DMS153 treated with DMSO at 0.1 percent for 48 hours (cell line): ENCODE measurements around the gene CAMK2G.

Source experiments
- DNase-seq: peaks from one replicate; lab custom pipeline; 2025; ENCODE audit not compliant: unreplicated experiment; lab: John Stamatoyannopoulos, UW

Gene CAMK2G

GRCh38 chr10:73865459-73866442 is 8.6 kb downstream of the CAMK2G start:
- DNase-seq = no peak

GRCh38 chr10:73865107-73865458 is 9.3 kb downstream of the CAMK2G start:
- no peak for DNase-seq

GRCh38 chr10:73864229-73864628 is 10.1 kb downstream of the CAMK2G start:
- no peak for DNase-seq

DNA sequence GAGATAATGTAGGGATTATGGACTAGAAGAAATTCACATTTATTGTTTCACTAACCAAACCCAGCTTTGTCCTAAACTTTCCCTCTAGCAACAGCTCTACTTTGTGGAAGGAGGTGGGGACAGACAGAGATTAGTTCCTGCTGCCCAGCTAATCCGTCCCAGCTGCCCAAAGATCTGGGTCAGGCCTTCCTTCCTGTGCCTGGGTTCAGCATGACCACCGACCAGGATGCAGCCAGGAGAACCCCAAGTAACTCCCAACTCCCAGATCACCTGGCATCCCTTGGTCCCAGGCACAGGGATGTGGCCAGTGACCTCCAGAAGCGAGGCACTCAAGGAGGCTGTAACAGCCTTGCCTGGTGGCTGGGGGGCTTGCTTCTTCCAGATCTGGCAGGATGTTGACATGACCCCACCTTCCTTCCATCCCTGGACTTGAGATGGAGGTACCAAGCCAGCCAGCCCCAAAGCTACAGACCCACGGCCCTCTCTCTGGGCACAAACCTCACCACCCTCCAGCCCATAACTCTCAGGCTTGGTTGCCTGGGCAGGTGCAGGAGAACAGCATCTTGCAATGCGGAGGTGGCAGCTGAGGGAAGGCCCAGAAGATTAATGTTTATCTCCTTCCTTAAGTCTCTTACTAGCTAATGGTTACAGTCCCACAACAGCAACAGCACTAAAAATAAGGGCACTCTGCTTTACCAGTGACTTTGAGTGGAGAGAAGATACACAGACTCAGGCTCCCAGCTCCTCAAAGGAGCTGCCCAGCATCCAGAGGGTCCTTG is 11.1 kb downstream of the CAMK2G start:
- DNase-seq = no peak

- no peak for DNase-seq
These were observed 12.3 kb downstream of the CAMK2G start for GRCh38 chr10:73862011-73862410.

- no peak for DNase-seq
These were observed 14.4 kb downstream of the CAMK2G start for GRCh38 chr10:73859784-73860491.

DNA sequence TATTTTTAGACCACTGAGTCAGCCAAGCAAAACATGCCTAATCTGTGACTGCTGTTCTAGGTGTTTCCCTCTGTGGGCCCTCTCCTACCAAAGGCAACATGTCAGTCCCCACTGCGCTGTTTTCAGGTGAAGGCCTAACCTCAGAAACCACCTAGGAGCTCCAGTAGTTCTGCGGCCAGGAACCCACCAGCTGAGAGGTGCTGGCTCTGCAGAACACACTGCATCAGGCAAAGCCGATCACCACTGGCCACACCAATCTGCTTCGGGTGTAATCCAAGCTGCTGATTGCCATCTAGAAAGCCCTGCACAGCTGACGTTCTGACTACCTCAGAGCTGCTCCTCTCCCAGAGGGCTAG is 14.9 kb downstream of the CAMK2G start:
- DNase-seq = no peak

DNA sequence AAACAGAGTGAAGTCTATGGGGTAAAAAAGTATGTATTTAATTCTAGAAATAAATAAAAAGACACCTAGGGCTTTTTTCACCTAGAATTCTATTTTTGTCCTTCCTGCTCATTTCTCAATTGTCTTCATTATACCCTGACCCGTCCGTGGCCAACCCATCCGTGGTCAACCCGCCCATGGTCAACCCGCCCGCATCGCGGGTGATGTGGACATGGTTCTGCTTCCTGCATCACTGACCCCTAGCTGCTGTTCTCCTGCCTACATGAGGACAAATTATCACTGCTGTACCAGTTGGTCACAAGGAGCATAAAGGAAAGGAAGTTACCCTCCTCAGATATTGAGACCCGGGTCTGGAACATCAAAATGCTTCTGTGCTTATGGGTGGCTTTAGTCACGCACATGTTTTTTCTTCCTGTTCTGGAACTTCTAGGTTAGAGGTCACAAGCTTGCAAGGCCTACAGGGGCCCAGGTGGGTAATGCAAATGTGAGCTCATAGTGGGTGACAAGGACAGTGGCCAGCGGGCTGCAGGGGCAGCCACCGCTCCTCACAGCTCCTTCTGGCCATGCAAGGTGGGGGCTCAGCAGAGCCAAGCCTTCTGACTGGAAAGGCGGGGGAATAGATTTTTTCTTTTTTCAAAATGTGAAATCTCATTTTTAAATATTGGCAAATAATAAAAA is 15.5 kb downstream of the CAMK2G start:
- DNase-seq = no peak

GRCh38 chr10:73858013-73858708 is 16.2 kb downstream of the CAMK2G start:
- DNase-seq = no peak

DNA sequence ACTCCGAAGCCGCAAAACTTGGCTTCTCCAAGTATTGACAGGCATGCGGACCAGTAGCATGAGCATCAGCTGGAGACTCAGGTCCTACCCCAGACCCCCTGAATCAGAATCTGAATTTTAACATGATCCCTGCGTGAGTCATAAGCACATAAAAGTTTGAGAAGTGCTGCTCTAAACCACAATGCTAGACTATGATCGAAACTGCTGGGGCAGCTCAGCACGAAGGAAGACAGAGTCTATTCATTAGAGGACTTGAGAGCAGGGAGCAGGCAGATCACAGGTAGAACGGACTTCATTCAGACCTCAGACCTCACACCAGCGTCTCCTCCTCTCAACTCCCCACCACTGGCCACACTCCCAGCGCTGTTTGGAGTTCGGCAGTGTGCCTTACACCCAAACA is 16.9 kb downstream of the CAMK2G start:
- no peak for DNase-seq

DNA sequence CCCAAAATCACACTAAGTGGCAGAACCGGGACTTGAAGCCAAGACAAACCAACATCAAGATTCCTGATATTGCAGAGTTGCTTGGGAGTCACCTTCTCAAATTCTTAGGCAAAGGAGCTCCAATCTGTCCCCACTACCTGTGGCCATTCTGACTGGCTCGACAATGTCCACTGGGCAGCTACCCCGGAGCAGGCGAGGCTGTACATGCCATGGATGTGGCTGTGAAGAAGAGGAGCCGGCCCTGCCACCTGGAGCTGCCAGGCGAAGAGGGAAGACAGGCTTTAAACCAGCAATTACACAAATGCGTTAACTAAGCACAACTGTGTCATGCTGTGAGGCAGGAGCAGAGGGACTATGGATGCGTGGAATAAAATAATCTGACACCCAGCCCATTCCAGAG is 18.1 kb downstream of the CAMK2G start:
- DNase-seq = no peak

DNA sequence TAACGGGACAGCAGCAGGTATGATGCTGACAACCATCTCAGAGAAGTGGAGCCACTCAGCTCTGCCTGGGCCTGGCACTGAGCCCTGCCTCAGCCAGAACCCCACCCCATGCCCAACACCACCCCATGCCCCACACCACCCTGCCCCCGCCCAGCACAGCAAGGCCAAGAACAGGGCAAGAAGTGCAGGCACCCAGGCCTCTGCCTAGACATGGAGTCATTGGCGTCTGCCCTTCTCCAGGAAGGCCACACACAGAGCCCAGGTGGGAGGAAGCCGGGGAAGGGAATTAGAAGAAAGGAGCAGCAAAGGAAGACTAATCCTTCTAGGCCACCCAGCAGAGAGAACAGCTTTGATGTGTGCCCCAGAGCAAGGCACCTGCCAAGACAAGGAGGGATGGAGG is 18.9 kb downstream of the CAMK2G start:
- DNase-seq = no peak

GRCh38 chr10:73854310-73854709 is 20.0 kb downstream of the CAMK2G start:
- DNase-seq = no peak

- DNase-seq = no peak
These were observed 21.2 kb downstream of the CAMK2G start for GRCh38 chr10:73853196-73853595.

DNA sequence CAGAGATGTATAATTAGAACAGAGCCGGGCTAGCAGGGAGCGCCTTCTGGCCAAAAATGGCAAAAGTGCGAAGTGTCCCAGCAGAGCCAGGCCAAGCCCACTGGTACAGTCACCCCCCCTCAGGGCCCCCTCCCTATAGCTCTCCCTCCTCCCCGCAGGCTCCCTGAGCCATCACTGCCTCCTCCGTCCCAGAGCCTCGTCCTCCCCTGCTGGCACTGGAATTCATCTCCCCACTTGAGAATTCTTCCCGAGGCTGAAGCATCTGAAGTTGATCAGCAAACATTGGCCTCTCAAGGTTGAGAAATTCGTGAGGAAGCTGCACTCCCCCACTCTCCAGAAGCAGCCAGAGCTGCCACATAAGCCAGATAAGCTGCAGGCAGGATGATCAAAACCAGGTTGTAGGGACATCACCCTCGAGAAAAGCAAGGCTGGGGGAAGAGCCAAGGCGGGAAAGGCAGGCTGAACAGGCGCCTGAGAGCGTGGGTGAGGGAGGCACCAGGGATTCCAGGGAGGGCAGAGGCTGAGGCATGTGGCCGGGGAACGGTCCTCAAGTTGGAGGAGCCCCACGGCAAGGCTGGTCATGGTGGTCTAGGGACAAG is 23.4 kb downstream of the CAMK2G start:
- no peak for DNase-seq

DNA sequence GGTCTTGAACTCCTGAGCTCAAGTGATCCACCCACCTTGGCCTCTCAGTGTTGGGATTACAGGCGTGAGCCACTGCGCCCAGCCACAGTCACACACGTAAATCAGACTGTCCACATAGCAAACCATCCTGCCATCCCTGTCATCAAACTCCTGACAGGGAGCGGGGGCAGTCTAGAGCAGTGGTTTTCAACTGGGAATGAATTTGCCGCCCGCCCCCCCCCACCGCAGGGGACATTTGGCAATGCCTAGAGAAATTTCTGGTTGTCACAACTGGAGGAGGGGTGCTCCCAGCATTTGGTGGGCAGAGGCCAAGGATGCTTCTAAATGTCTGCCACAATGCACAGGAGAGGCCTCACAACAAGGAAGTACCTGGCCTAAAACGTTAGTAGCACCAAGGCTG is 24.1 kb downstream of the CAMK2G start:
- no peak for DNase-seq

DNA sequence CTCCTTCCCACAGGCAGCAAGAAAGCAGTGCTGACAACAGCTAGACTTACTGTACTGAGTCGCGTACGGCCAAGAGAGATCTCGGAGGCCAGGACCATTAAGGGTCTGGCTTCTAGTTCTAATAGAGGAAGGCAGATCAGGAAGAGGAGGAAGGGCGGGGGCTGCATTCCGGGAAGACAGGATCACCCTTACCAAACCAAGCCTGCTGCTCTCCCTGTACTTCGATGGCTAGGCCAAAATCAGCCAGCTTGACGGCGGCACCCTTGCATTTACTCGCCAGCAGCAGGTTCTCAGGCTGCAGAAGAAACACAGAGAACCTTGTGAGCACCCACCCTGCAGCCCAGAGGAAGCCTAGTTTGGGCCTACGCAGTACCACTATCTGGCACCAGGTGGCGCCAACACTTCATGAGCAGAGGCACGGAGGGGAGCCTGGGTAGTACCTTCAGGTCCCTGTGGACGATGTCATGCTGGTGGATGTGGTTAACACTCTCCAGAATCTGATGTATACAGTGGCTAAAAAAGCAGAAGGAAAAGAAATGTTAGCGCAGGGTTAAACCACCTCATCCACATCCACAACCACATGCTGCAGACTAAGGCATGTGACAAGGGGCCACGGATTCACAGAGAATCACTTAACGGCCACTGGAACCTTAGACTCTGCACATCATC is 25.4 kb downstream of the CAMK2G start:
- peak; percentile 29 for DNase-seq

DNA sequence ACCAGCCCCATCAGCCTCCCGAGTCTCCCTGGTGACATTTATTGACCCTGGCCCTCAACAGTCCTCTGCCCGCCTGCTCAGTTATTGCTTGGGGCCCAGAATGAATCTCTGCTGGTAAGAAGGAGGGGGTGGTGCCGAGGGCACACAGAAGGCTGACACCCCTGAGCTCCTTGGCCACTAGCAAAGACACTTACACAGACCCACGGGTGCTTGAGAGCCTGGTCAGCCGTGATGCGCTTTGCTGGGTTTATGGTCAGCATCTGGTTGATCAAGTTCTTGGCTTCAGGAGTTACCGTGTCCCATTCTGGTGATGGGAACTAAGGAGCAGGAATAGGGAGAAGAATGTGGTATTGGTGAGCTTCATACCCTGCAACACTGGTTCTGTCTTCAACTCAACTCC is 27.3 kb downstream of the CAMK2G start:
- DNase-seq = no peak

GRCh38 chr10:73843261-73843660 is 31.1 kb downstream of the CAMK2G start:
- no peak for DNase-seq

- DNase-seq = no peak
These were observed 32.0 kb downstream of the CAMK2G start for GRCh38 chr10:73842349-73842748.
